Astrocyte of the spinal cord (primary cell): ENCODE data around the gene WFIKKN2.

Experiments
- DNase-seq: peaks from one replicate; pipeline ENCODE4 v3.0.0; 2011; ENCODE audit warnings: low read depth, low spot score
- H3K4me3 ChIP-seq: 2 replicates; pipeline ENCODE4 v1.5.1; 2011; ENCODE audit warnings: low read depth, mild to moderate bottlenecking, low read length, moderate library complexity
- CTCF ChIP-seq: IDR thresholded peaks from 2 replicates; pipeline ENCODE4 v1.5.1; 2012; ENCODE audit warnings: low read depth, mild to moderate bottlenecking, low read length, inconsistent platforms
- in situ Hi-C: cut with HindIII; loops from 2 replicates; pipeline ENCODE4 v1.10.0; 2017; ENCODE audit warnings: low sequenced_read_pairs

The WFIKKN2 gene

DNA sequence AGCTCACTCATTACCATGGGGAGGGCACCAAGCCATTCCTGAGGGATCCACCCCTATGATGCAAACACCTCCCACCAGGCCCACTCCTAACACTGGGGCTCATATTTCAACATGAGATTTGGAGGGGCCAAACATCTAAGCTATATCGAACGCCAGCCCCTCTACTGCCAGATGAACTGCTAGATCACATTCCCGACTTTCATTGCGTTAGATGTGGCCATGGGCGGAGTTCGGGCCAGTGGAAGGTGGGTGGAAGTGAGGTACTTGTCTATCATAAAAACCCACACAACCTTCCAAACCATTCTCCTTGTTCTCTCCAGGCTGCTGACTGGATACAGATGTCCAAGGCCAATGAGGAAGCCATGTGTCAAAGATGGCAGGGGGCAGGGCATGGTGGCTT is 41.0 kb upstream of the WFIKKN2 start:
- H3K4me3 ChIP-seq, result no peak overlapping the region
- in situ Hi-C loops, result no loop called here
- no peak for TF ChIP-seq CTCF
- no peak for DNase-seq

- in situ Hi-C loops, result no loop called here
- peak; percentile 4 for DNase-seq
- no peak overlapping the region for H3K4me3 ChIP-seq
- TF ChIP-seq CTCF, result no peak
Measured at GRCh38 chr17:50797135-50797810, 38.1 kb upstream of the WFIKKN2 start.

DNA sequence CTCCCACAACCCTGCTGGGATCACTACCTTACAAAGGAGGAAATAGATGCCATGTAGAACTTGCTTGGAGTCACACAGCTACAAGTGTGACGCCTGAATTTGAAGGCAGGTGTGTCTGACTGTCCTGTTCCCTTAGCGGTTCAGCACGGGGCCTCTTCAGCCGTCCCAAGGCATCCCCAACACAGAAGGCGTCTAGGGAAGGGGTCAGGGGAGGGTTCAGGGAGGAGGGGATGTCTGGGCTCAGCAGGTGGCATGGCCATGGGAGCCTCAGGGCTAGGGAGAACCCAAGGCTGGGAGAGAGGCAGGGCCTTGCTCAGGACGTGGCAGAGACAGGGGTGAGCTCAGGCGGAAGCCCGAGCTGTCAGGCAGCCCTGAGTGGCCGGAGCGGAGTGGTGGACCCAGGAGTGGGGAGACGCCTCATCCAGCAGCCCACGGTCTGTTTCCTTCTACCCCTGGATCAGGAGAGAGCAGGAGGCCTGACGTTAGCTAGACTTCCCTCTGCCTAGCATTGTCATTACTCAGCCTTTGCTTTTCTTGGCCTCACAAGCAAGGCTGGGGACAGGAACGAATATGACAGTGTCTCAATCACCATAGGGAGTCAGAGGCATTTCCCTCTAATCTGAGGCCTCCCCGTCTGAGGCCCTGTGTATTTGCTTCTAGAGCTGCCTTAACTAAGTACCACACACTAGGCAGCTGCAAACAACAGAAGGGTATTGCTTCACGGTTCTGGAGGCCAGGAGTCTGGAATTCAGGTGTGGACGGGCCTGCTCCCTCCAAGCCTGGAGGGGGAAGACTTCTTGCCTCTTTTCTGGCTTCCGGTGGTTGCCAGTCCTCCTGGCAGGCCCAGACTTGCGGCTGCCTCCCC is 36.7 kb upstream of the WFIKKN2 start:
- in situ Hi-C loops, result no loop called here
- no peak for DNase-seq
- no peak overlapping the region for H3K4me3 ChIP-seq
- TF ChIP-seq CTCF, result no peak

GRCh38 chr17:50799582-50799981 is 35.8 kb upstream of the WFIKKN2 start:
- in situ Hi-C loops, result no loop called here
- H3K4me3 ChIP-seq, result no peak overlapping the region
- no peak for TF ChIP-seq CTCF
- no peak for DNase-seq

DNA sequence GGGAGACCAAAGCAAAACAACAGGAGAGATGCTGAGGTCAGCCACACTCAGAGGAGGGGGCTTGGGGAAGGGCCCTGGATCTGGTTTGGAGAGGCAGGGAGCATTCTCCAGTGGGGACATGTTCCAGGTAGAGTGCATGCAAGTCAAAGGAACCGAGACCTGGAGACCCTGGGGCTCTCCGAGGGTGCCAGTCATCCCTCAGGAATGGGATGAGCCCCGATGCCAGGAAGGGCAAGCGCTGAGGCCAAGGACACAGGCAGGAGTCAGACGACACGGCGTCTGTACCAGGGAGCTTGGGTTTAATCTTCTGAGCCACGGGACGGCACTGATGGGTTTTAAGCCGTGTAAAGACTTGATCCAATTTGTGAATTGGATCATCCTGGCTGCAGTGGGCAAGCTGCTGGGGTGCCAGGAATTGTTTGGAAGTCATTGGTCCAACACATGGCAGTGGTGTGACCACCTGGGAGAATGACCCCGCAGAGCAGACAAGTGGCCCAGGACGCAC is 35.1 kb upstream of the WFIKKN2 start:
- no peak for DNase-seq
- H3K4me3 ChIP-seq, result no peak overlapping the region
- no peak for TF ChIP-seq CTCF
- in situ Hi-C loops, result no loop called here

DNA sequence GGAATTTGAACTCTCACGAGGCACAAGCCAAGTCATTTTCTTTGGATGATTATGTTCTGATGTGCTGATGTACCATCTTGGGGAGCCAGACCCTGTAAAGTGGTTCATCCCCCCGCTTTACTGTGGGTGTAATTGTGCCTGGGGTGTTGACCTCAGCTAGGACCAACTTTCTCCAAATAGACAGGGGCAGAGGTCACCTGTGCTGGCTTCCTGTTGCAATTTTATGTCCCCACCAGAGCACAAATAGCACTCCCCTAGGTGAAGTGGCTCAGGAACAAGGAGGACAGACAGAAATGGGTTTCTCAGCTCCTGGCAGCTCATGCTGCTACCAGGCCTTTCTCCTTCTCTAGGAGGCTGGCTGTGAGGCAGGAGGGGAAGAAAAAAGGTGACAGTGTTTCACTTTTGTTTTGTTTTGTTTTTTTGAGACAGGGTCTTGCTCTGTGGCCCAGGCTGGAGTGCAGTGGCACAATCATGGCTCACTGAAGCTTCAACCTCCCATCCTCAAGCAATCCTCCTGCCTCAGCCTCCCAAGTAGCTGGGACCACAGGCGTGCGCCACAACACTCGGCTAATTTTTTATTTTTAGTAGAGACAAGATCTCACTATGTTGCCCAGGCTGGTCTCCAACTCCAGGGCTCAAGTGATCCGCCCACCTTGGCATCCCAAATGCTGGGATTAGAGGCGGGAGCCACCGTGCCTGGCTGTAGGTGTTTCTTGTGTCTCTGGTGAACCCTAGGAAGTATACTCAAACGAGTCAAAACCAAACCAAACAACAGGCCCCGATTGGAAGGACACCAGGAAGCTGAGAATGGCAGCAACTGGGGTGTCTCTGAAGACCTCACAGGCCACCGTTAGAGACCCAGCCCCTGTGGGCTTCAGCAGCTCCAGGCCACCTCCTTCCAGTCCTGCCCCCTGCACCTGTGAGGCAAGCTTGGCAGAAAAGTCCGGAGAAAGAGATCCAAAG is 32.5 kb upstream of the WFIKKN2 start:
- H3K4me3 ChIP-seq, result no peak overlapping the region
- in situ Hi-C loops, result no loop called here
- no peak for DNase-seq
- no peak for TF ChIP-seq CTCF
